HCT116 (cell line): ENCODE results near the gene BLACAT1. TPM values are rescaled to one million over a fixed set of nuclear protein-coding genes. Genes with fewer than 3 reads are reported as not detected.

ENCODE experiments used
- ATAC-seq: fragments of 200-7000 bp; cut with Tn5 transposase; 2 replicates; pipeline ENCODE4 v1.9.1; 2020; ENCODE audit warnings: mild to moderate bottlenecking, moderate library complexity
- BruUV-seq: library from RNA; stranded (reverse); fragments of 400-500 nt; replicated peaks from 2 replicates; lab custom pipeline; 2021; lab: Mats Ljungman, UMichigan
- CTCF ChIA-PET: fragments of 300-600 bp; sonication (Branson Sonifier 250); formaldehyde crosslinking; loops from one replicate; lab custom pipeline; 2021; ENCODE audit warnings: antibody characterized with exemption; lab: Charles Lee
- POLR2A ChIA-PET: fragments of 300-600, 350-600 bp; sonication (Branson Sonifier 250); formaldehyde crosslinking; loops from one replicate; lab custom pipeline; 2021; ENCODE audit warnings: antibody characterized with exemption; lab: Charles Lee
- RAD21 ChIA-PET, 2 experiments: fragments of 300-600 bp; sonication (Branson Sonifier 250); formaldehyde crosslinking; loops; one replicate each; lab custom pipeline; 2023; ENCODE audit warnings: low total read pairs in 2 of 2; ENCODE audit not compliant: uncharacterized antibody in 2 of 2, unreplicated experiment in 2 of 2, low non-redundant PET in 1 of 2; lab: Charles Lee
- DNase-seq: peaks from one replicate; pipeline ENCODE4 v3.0.0-alpha.2; 2010; ENCODE audit warnings: low read depth, low spot score
- H2AFZ ChIP-seq: fragments of 200-600 bp; shearing (Covaris generic), sonication (generic); 2 replicates; pipeline ENCODE4 v1.6.1; 2017; ENCODE audit warnings: low read depth, mixed run types, mixed read lengths, antibody characterized with exemption, low read length; ENCODE audit not compliant: poor library complexity, severe bottlenecking
- H3K27ac ChIP-seq: 2 replicates; pipeline ENCODE4 v1.5.1; 2012; ENCODE audit warnings: low read depth, low read length
- H3K27me3 ChIP-seq: fragments of 200-600 bp; sonication (generic); 2 replicates; pipeline ENCODE4 v1.6.1; 2016; ENCODE audit warnings: mixed run types, low read length, mixed read lengths; ENCODE audit not compliant: insufficient read depth
- H3K36me3 ChIP-seq, 2 experiments: fragments of 200-500 bp in 1 of 2; fragments of 200-600 bp in 1 of 2; sonication (Bioruptor generic) in 1 of 2; sonication (generic) in 1 of 2; 2 replicates each; pipeline versions ENCODE4 v1.5.1 to v1.6.1; 2014 to 2016; ENCODE audit warnings: low read length in 2 of 2, inconsistent platforms in 1 of 2, mixed read lengths in 1 of 2, mixed run types in 1 of 2; ENCODE audit not compliant: insufficient read depth in 2 of 2, control insufficient read depth in 1 of 2
- H3K4me1 ChIP-seq, 2 experiments: fragments of 200-600 bp in 1 of 2; sonication (generic) in 1 of 2; 2 replicates each; pipeline versions ENCODE4 v1.5.1 to v1.6.1; 2012 to 2017; ENCODE audit warnings: low read length in 2 of 2, inconsistent platforms in 1 of 2, mild to moderate bottlenecking in 1 of 2, mixed read lengths in 1 of 2, mixed run types in 1 of 2, moderate library complexity in 1 of 2; ENCODE audit not compliant: insufficient read depth in 2 of 2, control insufficient read depth in 1 of 2
- H3K4me2 ChIP-seq: fragments of 200-600 bp; sonication (generic); 2 replicates; pipeline ENCODE4 v1.6.1; 2017; ENCODE audit warnings: mixed run types, low read length, mixed read lengths
- H3K4me3 ChIP-seq, 2 experiments: fragments of 200-600 bp in 1 of 2; sonication (generic) in 1 of 2; replicated peaks in 1 of 2; 2 replicates each; pipeline ENCODE4 v1.5.1; 2011 to 2016; ENCODE audit warnings: low read length in 2 of 2, control low read depth in 1 of 2, low read depth in 1 of 2, mild to moderate bottlenecking in 1 of 2, mixed read lengths in 1 of 2, mixed run types in 1 of 2
- H3K79me2 ChIP-seq: fragments of 200-600 bp; sonication (generic); 2 replicates; pipeline ENCODE4 v1.6.1; 2017; ENCODE audit warnings: mild to moderate bottlenecking, mixed run types, low read length, moderate library complexity, mixed read lengths; ENCODE audit not compliant: insufficient read depth
- H3K9ac ChIP-seq: fragments of 200-600 bp; sonication (generic); 2 replicates; pipeline ENCODE4 v1.6.1; 2016; ENCODE audit warnings: low read length, mixed read lengths
- H3K9me2 ChIP-seq: fragments of 200-600 bp; sonication (generic), shearing (Covaris generic); 2 replicates; pipeline ENCODE4 v1.6.1; 2017; ENCODE audit warnings: mixed run types, mild to moderate bottlenecking, moderate library complexity; ENCODE audit not compliant: insufficient read depth
- H3K9me3 ChIP-seq, 2 experiments: fragments of 200-500 bp in 1 of 2; fragments of 200-600 bp in 1 of 2; sonication (Bioruptor generic) in 1 of 2; sonication (generic) in 1 of 2; 2 replicates each; pipeline ENCODE4 v1.6.1; 2014 to 2017; ENCODE audit warnings: low read length in 2 of 2, mixed read lengths in 2 of 2, inconsistent platforms in 1 of 2, low read depth in 1 of 2, mild to moderate bottlenecking in 1 of 2, mixed run types in 1 of 2, moderate library complexity in 1 of 2; ENCODE audit not compliant: control insufficient read depth in 1 of 2, insufficient read depth in 1 of 2
- H4K20me1 ChIP-seq: fragments of 200-600 bp; sonication (generic), shearing (Covaris generic); 2 replicates; pipeline ENCODE4 v1.6.1; 2017; ENCODE audit warnings: mixed run types, mild to moderate bottlenecking, moderate library complexity; ENCODE audit not compliant: insufficient read depth
- ELF1 ChIP-seq: IDR thresholded peaks from 2 replicates; pipeline ENCODE4 v1.6.1; 2012; ENCODE audit warnings: low read depth, borderline replicate concordance
- EZH2phosphoT487 ChIP-seq: fragments of 200-600 bp; IDR thresholded peaks from 2 replicates; pipeline ENCODE4 v1.6.1; 2018; ENCODE audit warnings: antibody characterized with exemption, borderline replicate concordance
- FOSL1 ChIP-seq: IDR thresholded peaks from 2 replicates; pipeline ENCODE4 v1.6.1; 2012; ENCODE audit warnings: low read depth
- JUND ChIP-seq: IDR thresholded peaks from 2 replicates; pipeline ENCODE4 v1.6.1; 2012
- MAX ChIP-seq: IDR thresholded peaks from 2 replicates; pipeline ENCODE4 v1.6.1; 2012
- POLR2A ChIP-seq: IDR thresholded peaks from 2 replicates; pipeline ENCODE4 v1.7.0; 2011; ENCODE audit warnings: borderline replicate concordance; ENCODE audit not compliant: insufficient read depth, insufficient read length; ENCODE audit errors: extremely low read depth
- RAD21 ChIP-seq: IDR thresholded peaks from 2 replicates; pipeline ENCODE4 v1.6.1; 2012; ENCODE audit warnings: low read depth, mild to moderate bottlenecking
- SRF ChIP-seq: IDR thresholded peaks from 2 replicates; pipeline ENCODE4 v1.6.1; 2012; ENCODE audit warnings: low read depth
- TCF7L2 ChIP-seq: IDR thresholded peaks from 2 replicates; pipeline ENCODE4 v1.7.0; 2011; ENCODE audit warnings: borderline replicate concordance, inconsistent platforms; ENCODE audit not compliant: insufficient read depth, insufficient read length; ENCODE audit errors: extremely low read depth
- ZFX ChIP-seq: fragments of 450-650 bp; IDR thresholded peaks from 2 replicates; pipeline ENCODE4 v1.6.1; 2017
- intact Hi-C: fragments of 100-400 bp; cut with micrococcal nuclease; formaldehyde crosslinking; loops from 2 replicates; pipeline ENCODE4 v1.10.0; 2022
- total RNA-seq: library from RNA; stranded (reverse); gene quantifications from one replicate; pipeline ENCODE4 v1.2.1, GENCODE V29; 2021; ENCODE audit not compliant: unreplicated experiment
- TF ChIP-seq, protein P1 (sequence below): IDR thresholded peaks from 2 replicates; pipeline ENCODE4 v1.6.1; 2012
- TF ChIP-seq, protein P2 (sequence below), 3 experiments: fragments of 200-600 bp in 1 of 3; sonication (generic) in 1 of 3; IDR thresholded peaks in 2 of 3; conservative IDR thresholded peaks in 1 of 3; 2 replicates each; pipeline ENCODE4 v1.5.1; 2012 to 2017; ENCODE audit warnings: low read depth in 2 of 3, low read length in 2 of 3, antibody characterized with exemption in 1 of 3, borderline replicate concordance in 1 of 3, control low read depth in 1 of 3, mild to moderate bottlenecking in 1 of 3, mixed read lengths in 1 of 3, mixed run types in 1 of 3, moderate library complexity in 1 of 3; ENCODE audit not compliant: insufficient read depth in 1 of 3

BLACAT1 gene
- total RNA-seq, 1 experiment from 2014 or later, result 3.9 TPM

DNA sequence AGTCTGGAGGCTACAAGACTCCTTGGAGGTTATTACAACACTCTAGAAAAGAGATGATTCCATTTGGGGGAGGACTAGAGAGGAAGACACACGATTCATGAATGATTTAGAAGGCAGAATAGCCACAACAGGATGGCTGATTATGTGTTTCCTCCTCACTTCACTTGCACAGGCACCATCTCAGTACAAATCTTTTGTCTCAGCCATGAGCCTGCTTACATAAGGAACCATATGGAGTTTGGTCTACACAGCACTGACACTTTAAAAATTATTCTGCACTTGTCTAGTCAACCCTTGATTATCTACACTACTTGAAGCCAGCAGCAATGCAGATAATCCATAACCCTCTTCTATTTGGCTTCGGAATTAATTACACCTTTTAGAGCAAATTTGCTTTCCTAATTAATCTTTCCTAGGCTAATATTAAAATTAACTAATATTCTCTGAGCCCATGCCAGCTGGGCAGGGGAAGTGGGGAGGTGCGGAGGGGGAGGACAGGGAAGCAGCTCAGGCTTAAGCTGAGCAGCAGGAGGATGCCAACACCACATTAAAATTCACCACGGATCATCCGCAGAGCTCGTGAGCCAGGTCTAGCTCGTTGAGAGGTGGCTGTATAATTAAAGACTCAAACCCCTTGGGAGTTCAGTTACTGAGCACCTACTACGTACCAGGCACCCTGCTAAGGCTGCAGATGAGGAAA, 30.8 kb downstream of the BLACAT1 start:
- ChIA-PET CTCF (interaction anchor here (0.9 kb wide), 1 partner anchor 60 kb away, joined by 6 read pairs; no protein-coding TSS in a partner anchor), POLR2A (no interaction called here), RAD21 (no interaction called here)
- H3K27me3 ChIP-seq, result peaks cover 29% of the 10 kb centered on the region
- no peaks in the 10 kb centered on the region for H3K9me3 ChIP-seq
- ATAC-seq, result no peak
- BruUV-seq, result no TSS peak
- H3K4me3 ChIP-seq, result no peak overlapping the region
- H3K27ac ChIP-seq, result no peak overlapping the region
- H3K4me2 ChIP-seq, result no peak overlapping the region
- H3K9ac ChIP-seq, result no peak overlapping the region
- H3K79me2 ChIP-seq, result no peaks in the 10 kb centered on the region
- no peaks in the 10 kb centered on the region for H4K20me1 ChIP-seq
- TF ChIP-seq SRF, result no peak
- TF ChIP-seq, protein P1, sequence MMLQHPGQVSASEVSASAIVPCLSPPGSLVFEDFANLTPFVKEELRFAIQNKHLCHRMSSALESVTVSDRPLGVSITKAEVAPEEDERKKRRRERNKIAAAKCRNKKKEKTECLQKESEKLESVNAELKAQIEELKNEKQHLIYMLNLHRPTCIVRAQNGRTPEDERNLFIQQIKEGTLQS, result no peak
- TF ChIP-seq, protein P2, sequence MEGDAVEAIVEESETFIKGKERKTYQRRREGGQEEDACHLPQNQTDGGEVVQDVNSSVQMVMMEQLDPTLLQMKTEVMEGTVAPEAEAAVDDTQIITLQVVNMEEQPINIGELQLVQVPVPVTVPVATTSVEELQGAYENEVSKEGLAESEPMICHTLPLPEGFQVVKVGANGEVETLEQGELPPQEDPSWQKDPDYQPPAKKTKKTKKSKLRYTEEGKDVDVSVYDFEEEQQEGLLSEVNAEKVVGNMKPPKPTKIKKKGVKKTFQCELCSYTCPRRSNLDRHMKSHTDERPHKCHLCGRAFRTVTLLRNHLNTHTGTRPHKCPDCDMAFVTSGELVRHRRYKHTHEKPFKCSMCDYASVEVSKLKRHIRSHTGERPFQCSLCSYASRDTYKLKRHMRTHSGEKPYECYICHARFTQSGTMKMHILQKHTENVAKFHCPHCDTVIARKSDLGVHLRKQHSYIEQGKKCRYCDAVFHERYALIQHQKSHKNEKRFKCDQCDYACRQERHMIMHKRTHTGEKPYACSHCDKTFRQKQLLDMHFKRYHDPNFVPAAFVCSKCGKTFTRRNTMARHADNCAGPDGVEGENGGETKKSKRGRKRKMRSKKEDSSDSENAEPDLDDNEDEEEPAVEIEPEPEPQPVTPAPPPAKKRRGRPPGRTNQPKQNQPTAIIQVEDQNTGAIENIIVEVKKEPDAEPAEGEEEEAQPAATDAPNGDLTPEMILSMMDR (IDR thresholded peaks at IDR 0.05 in 2 of 3, conservative IDR thresholded peaks at IDR 0.05 in 1 of 3; ENCODE audit: borderline replicate concordance in 1 of 3, insufficient read depth in 1 of 3, low read depth in 2 of 3, low read length in 2 of 3), result no peak
- no peak for TF ChIP-seq FOSL1
- no peak for TF ChIP-seq JUND
- TF ChIP-seq TCF7L2, result no peak
- TF ChIP-seq ELF1, result no peak
- no peak for TF ChIP-seq MAX
- no peak for TF ChIP-seq EZH2phosphoT487
- no peak for TF ChIP-seq POLR2A
- TF ChIP-seq ZFX, result no peak
- TF ChIP-seq RAD21, result no peak
- peaks cover 0 to 7% of the 10 kb centered on the region in 2 experiments; a peak in 1 of 4 replicates for H3K4me1 ChIP-seq
- no peak overlapping the region for H2AFZ ChIP-seq
- no peak for DNase-seq
- H3K36me3 ChIP-seq, result no peaks in the 10 kb centered on the region
- H3K9me2 ChIP-seq, result no peaks in the 10 kb centered on the region
- intact Hi-C loops, result no loop called here
